GM19240 (cell line): ENCODE results near the gene CHCHD6.

Experiments used
- DNase-seq: peaks from one replicate; pipeline ENCODE4 v3.0.0; 2011; ENCODE audit warnings: low spot score; ENCODE audit not compliant: insufficient read length

Gene CHCHD6

GRCh38 chr3:126937973-126938372, 233.9 kb downstream of the CHCHD6 start:
- no peak for DNase-seq

GRCh38 chr3:126938520-126939337, 234.7 kb downstream of the CHCHD6 start:
- DNase-seq, result no peak

- no peak for DNase-seq
Measured at GRCh38 chr3:126939338-126939718, 235.3 kb downstream of the CHCHD6 start.

GRCh38 chr3:126939733-126940132, 235.7 kb downstream of the CHCHD6 start:
- no peak for DNase-seq

GRCh38 chr3:126941721-126942270, 237.8 kb downstream of the CHCHD6 start:
- no peak for DNase-seq

- no peak for DNase-seq
Measured at GRCh38 chr3:126944089-126944965, 240.3 kb downstream of the CHCHD6 start.

- no peak for DNase-seq
Measured at GRCh38 chr3:126945171-126945721, 241.2 kb downstream of the CHCHD6 start.

- DNase-seq, result no peak
Measured at GRCh38 chr3:126945891-126946290, 241.9 kb downstream of the CHCHD6 start.

GRCh38 chr3:126946405-126946804, 242.4 kb downstream of the CHCHD6 start:
- no peak for DNase-seq

- no peak for DNase-seq
Measured at GRCh38 chr3:126947429-126947828, 243.4 kb downstream of the CHCHD6 start.

- no peak for DNase-seq
Measured at GRCh38 chr3:126948980-126949535, 245.0 kb downstream of the CHCHD6 start.

GRCh38 chr3:126951561-126951960, 247.5 kb downstream of the CHCHD6 start:
- no peak for DNase-seq

GRCh38 chr3:126952261-126952982, 248.4 kb downstream of the CHCHD6 start:
- DNase-seq, result no peak

- no peak for DNase-seq
Measured at GRCh38 chr3:126952983-126953660, 249.1 kb downstream of the CHCHD6 start.

- no peak for DNase-seq
Measured at GRCh38 chr3:126954141-126954842, 250.3 kb downstream of the CHCHD6 start.

- peak; percentile 29 for DNase-seq
Measured at GRCh38 chr3:126955004-126955790, 251.2 kb downstream of the CHCHD6 start.

- DNase-seq, result no peak
Measured at GRCh38 chr3:126956361-126956760, 252.3 kb downstream of the CHCHD6 start.

- no peak for DNase-seq
Measured at GRCh38 chr3:126956866-126957650, 253.0 kb downstream of the CHCHD6 start.
